Natural killer cell (primary cell): Measurements from ENCODE around the gene BBS9. TPM values are rescaled to one million over a fixed set of nuclear protein-coding genes. Genes with fewer than 3 reads are reported as not detected.
A peak's percentile ranks its signal among the peaks of the same experiment; 100 is the strongest.

Experiments used
- ATAC-seq, 3 donors: fragments of 150-1000 bp in 2 of 3; fragments of 200-7000 bp in 1 of 3; cut with Tn5 transposase; 1 replicate in 1 of 3; 2 replicates in 2 of 3; pipeline ENCODE4 v1.10.0; 2021; ENCODE audit warnings: mild to moderate bottlenecking in 2 of 3, moderate library complexity in 2 of 3
- DNase-seq, 2 donors: peaks; one replicate each; pipeline versions ENCODE4 v3.0.0 to v3.0.0-alpha.2; 2013 to 2021; ENCODE audit warnings: mixed read lengths in 1 of 2
- H3K27ac ChIP-seq: one replicate; pipeline ENCODE4 v1.5.1; 2013; ENCODE audit warnings: mild to moderate bottlenecking, low read length
- H3K27me3 ChIP-seq: one replicate; pipeline ENCODE4 v1.6.1; 2013; ENCODE audit warnings: low read length; ENCODE audit not compliant: control insufficient read depth, insufficient read depth
- H3K36me3 ChIP-seq: one replicate; pipeline ENCODE4 v1.6.1; 2013; ENCODE audit warnings: low read length; ENCODE audit not compliant: control insufficient read depth, insufficient read depth
- H3K4me1 ChIP-seq: one replicate; pipeline ENCODE4 v1.6.1; 2013; ENCODE audit warnings: low read length; ENCODE audit not compliant: control insufficient read depth, insufficient read depth
- H3K4me3 ChIP-seq: one replicate; pipeline ENCODE4 v1.5.1; 2013; ENCODE audit warnings: low read length
- H3K9me3 ChIP-seq: one replicate; pipeline ENCODE4 v1.6.1; 2013; ENCODE audit warnings: low read length; ENCODE audit not compliant: control insufficient read depth, insufficient read depth
- H3K27ac Mint-ChIP-seq, 2 donors: one replicate each; pipeline ENCODE4 v1.8.0; 2022; ENCODE audit warnings: mild to moderate bottlenecking in 2 of 2, mixed read lengths in 2 of 2, moderate library complexity in 1 of 2
- H3K27me3 Mint-ChIP-seq, 2 donors: one replicate each; pipeline ENCODE4 v1.8.0; 2022; ENCODE audit warnings: low read depth in 2 of 2, mixed read lengths in 2 of 2
- H3K36me3 Mint-ChIP-seq: one replicate; pipeline ENCODE4 v1.8.0; 2022; ENCODE audit warnings: mixed read lengths
- H3K4me1 Mint-ChIP-seq, 2 donors: one replicate each; pipeline ENCODE4 v1.8.0; 2022; ENCODE audit warnings: mixed read lengths in 2 of 2
- H3K4me3 Mint-ChIP-seq: one replicate; pipeline ENCODE4 v1.8.0; 2022; ENCODE audit warnings: mild to moderate bottlenecking, moderate library complexity, mixed read lengths
- H3K9me3 Mint-ChIP-seq, 2 donors: one replicate each; pipeline ENCODE4 v1.8.0; 2022; ENCODE audit warnings: mixed read lengths in 2 of 2
- WGBS: methylation state at CpG from one replicate; pipeline ENCODE4 v1.1.7; 2013; ENCODE audit warnings: missing lambda C conversion rate; ENCODE audit not compliant: insufficient coverage; 5-methylcytosine and 5-hydroxymethylcytosine counted together
- intact Hi-C: fragments of 100-400 bp; cut with micrococcal nuclease; formaldehyde crosslinking; loops from one replicate; pipeline ENCODE4 v1.14.2; 2022
- total RNA-seq, 4 donors: library from RNA; stranded (reverse); fragments of 120-200 nt in 1 of 4; gene quantifications; one replicate each; pipeline versions ENCODE4 v1.2.3 to v1.2.4, GENCODE V29; 2013 to 2022
- TF ChIP-seq, protein P1 (sequence below): fragments of 200-600 bp; IDR thresholded peaks from one replicate; pipeline ENCODE4 v1.8.0; 2022; ENCODE audit warnings: antibody characterized with exemption

Gene BBS9
- total RNA-seq, 3 donors from 2014 or later (not counting 1 experiment from before 2014, with no cell fraction given), result 25.1 to 34.6 (median 34.4) TPM

- TF ChIP-seq, protein P1, sequence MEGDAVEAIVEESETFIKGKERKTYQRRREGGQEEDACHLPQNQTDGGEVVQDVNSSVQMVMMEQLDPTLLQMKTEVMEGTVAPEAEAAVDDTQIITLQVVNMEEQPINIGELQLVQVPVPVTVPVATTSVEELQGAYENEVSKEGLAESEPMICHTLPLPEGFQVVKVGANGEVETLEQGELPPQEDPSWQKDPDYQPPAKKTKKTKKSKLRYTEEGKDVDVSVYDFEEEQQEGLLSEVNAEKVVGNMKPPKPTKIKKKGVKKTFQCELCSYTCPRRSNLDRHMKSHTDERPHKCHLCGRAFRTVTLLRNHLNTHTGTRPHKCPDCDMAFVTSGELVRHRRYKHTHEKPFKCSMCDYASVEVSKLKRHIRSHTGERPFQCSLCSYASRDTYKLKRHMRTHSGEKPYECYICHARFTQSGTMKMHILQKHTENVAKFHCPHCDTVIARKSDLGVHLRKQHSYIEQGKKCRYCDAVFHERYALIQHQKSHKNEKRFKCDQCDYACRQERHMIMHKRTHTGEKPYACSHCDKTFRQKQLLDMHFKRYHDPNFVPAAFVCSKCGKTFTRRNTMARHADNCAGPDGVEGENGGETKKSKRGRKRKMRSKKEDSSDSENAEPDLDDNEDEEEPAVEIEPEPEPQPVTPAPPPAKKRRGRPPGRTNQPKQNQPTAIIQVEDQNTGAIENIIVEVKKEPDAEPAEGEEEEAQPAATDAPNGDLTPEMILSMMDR, result no peak
- Histone ChIP-seq H3K27me3 (no peaks in the 10 kb centered on the region), H3K4me1 (no peaks in the 10 kb centered on the region), H3K9me3 (no peaks in the 10 kb centered on the region), H3K4me3 (no peak overlapping the region), H3K36me3 (no peaks in the 10 kb centered on the region), H3K27ac (no peak overlapping the region)
- peaks cover 26 to 32% of the 10 kb centered on the region in 2 donors for H3K4me1 Mint-ChIP-seq
- H3K27me3 Mint-ChIP-seq, result no peaks in the 10 kb centered on the region
- H3K9me3 Mint-ChIP-seq, result peaks cover 0 to 2% of the 10 kb centered on the region in 2 donors
- intact Hi-C loops, result no loop called here
- ATAC-seq, result no peak
- 100% methylated on average over 2 of the region's 2 CpGs for WGBS
- no peak for DNase-seq
- H3K27ac Mint-ChIP-seq, result no peak overlapping the region
- H3K4me3 Mint-ChIP-seq, result no peak overlapping the region
- no peaks in the 10 kb centered on the region for H3K36me3 Mint-ChIP-seq
Measured at GRCh38 chr7:33463131-33463530, 333.8 kb downstream of the BBS9 start.

GRCh38 chr7:33466203-33466602 is 336.8 kb downstream of the BBS9 start:
- Mint-ChIP-seq H3K36me3 (no peaks in the 10 kb centered on the region), H3K9me3 (peaks cover 0 to 4% of the 10 kb centered on the region in 2 donors), H3K4me1 (peaks cover 19 to 24% of the 10 kb centered on the region in 2 donors), H3K27ac (peak overlapping the region in 1 of 2 donors; percentile 30), H3K4me3 (no peak overlapping the region), H3K27me3 (no peaks in the 10 kb centered on the region)
- Histone ChIP-seq H3K27me3 (no peaks in the 10 kb centered on the region), H3K36me3 (no peaks in the 10 kb centered on the region), H3K4me1 (no peaks in the 10 kb centered on the region), H3K4me3 (no peak overlapping the region), H3K27ac (no peak overlapping the region), H3K9me3 (no peaks in the 10 kb centered on the region)
- peak in 2 of 3 donors; percentile 12 to 47 for ATAC-seq
- 88% methylated on average over 1 of the region's 4 CpGs for WGBS
- TF ChIP-seq, protein P1, result no peak
- no peak for DNase-seq
- intact Hi-C loops, result no loop called here

- 85% methylated on average over 3 of the region's 3 CpGs for WGBS
- Mint-ChIP-seq H3K27ac (no peak overlapping the region), H3K9me3 (peaks cover 0 to 2% of the 10 kb centered on the region in 2 donors), H3K36me3 (no peaks in the 10 kb centered on the region), H3K4me1 (peaks cover 11% of the 10 kb centered on the region in 2 donors), H3K4me3 (no peak overlapping the region), H3K27me3 (no peaks in the 10 kb centered on the region)
- Histone ChIP-seq H3K27ac (no peak overlapping the region), H3K4me1 (no peaks in the 10 kb centered on the region), H3K27me3 (no peaks in the 10 kb centered on the region), H3K4me3 (no peak overlapping the region), H3K9me3 (no peaks in the 10 kb centered on the region), H3K36me3 (no peaks in the 10 kb centered on the region)
- no peak for ATAC-seq
- DNase-seq, result no peak
- intact Hi-C loops, result no loop called here
- TF ChIP-seq, protein P1, result no peak
Measured at GRCh38 chr7:33471636-33472242, 342.4 kb downstream of the BBS9 start.
